ENCODE data around the gene ARMC5. TPM values are rescaled to one million over a fixed set of nuclear protein-coding genes. Genes with fewer than 3 reads are reported as not detected.

Gene ARMC5
- polyA plus RNA-seq, 1 of the 3 experiments (the other 2 are of a cell fraction) = 8.9 TPM

- H3K9me3 ChIP-seq = no peaks in the 10 kb centered on the region
- WGBS (ENCODE audit: low lambda C conversion rate) = under 1% methylated on average over 27 of the region's 63 CpGs
- H3K4me3 ChIP-seq (ENCODE audit: low read depth in 2 of 2, low read length in 1 of 2) = peak within 1 kb of the TSS; percentile 54 to 81
- peak within 1 kb of the TSS; percentile 97 for H3K9ac ChIP-seq
- peaks cover 23 to 24% of the 10 kb centered on the region in 2 experiments for H3K36me3 ChIP-seq (replicated peaks in 1 of 2; ENCODE audit: control insufficient read depth in 1 of 2, insufficient read depth in 2 of 2, low read length in 1 of 2)
- ChIA-PET CTCF (interaction anchor here (0.6 to 5.7 kb wide), 6 partner anchors 10 to 239 kb away, joined by 3 to 68 read pairs (median 4); partner anchors contain the start of genes ARMC5 and ZNF843), POLR2A (interaction anchor here (1.0 to 1.3 kb wide), 6 partner anchors 11 to 354 kb away, joined by 3 to 12 read pairs (median 5); partner anchors contain the start of genes ARMC5, KAT8 and RUSF1)
- H3K9me2 ChIP-seq = no peaks in the 10 kb centered on the region
- peak within 1 kb of the TSS; percentile 75 for H3K4me2 ChIP-seq
- TF ChIP-seq RAD21 (IDR thresholded peaks at IDR 0.05; ENCODE audit: low read length) (no peak), YY1 (IDR thresholded peaks at IDR 0.05; ENCODE audit: low read depth) (peak; percentile 54; the same call in 1 of the 2 replicates), ELF1 (IDR thresholded peaks at IDR 0.05) (no peak; the same call in 1 of the 2 replicates), NFIC (IDR thresholded peaks at IDR 0.05; ENCODE audit: borderline replicate concordance) (no peak), POLR2AphosphoS5 (IDR thresholded peaks at IDR 0.05; ENCODE audit: low read depth, low read length) (peak; percentile 78), GABPA (IDR thresholded peaks at IDR 0.05; ENCODE audit: low read depth) (peak; percentile 25; the same call in 1 of the 2 replicates), MXI1 (IDR thresholded peaks at IDR 0.05; ENCODE audit: low read depth, low read length) (no peak)
- H3K27ac ChIP-seq (ENCODE audit: low read depth in 2 of 2, low read length in 1 of 2) = peak within 1 kb of the TSS; percentile 74 to 94
- H2AFZ ChIP-seq (ENCODE audit: low read depth) = peak within 1 kb of the TSS; percentile 86
- no peaks in the 10 kb centered on the region for H3K27me3 ChIP-seq (ENCODE audit: insufficient read depth)
- H3K4me1 ChIP-seq (ENCODE audit: control insufficient read depth in 1 of 2, insufficient read depth in 2 of 2, low read depth in 1 of 2, low read length in 1 of 2) = peaks cover 0 to 12% of the 10 kb centered on the region in 2 experiments; a peak in 1 of 4 replicates
- peaks cover 45% of the 10 kb centered on the region for H3K79me2 ChIP-seq (ENCODE audit: insufficient read depth)
- DNase-seq = peak; percentile 89
- peaks cover 34% of the 10 kb centered on the region for H3F3A ChIP-seq (replicated peaks; ENCODE audit: insufficient read depth)
- H4K20me1 ChIP-seq (ENCODE audit: insufficient read depth) = peaks cover 20% of the 10 kb centered on the region
Observed at GRCh38 chr16:31471875-31472708, 12.8 kb downstream of the ARMC5 start, which contains the start of gene TGFB1I1. TGFB1I1 (plus strand) TSS chr16:31472152; CDS start chr16:31472189, 37 bp downstream.

- H4K20me1 ChIP-seq (ENCODE audit: insufficient read depth) = peaks cover 22% of the 10 kb centered on the region
- H3K79me2 ChIP-seq (ENCODE audit: insufficient read depth) = peaks cover 45% of the 10 kb centered on the region
- peak overlapping the region; percentile 54 to 81 for H3K4me3 ChIP-seq (ENCODE audit: low read depth in 2 of 2, low read length in 1 of 2)
- CTCF ChIA-PET = interaction anchor here (0.6 to 5.7 kb wide), 10 partner anchors 10 to 314 kb away, joined by 3 to 68 read pairs (median 4); partner anchors contain the start of genes ARMC5, SLC5A2 and ZNF843
- H3K9ac ChIP-seq = peak overlapping the region; percentile 97
- POLR2A ChIA-PET = interaction anchor here (0.6 to 1.1 kb wide), 4 partner anchors 13 to 292 kb away, joined by 3 to 6 read pairs (median 4); partner anchors contain the start of genes ARMC5 and RUSF1
- H3K4me1 ChIP-seq (ENCODE audit: control insufficient read depth in 1 of 2, insufficient read depth in 2 of 2, low read depth in 1 of 2, low read length in 1 of 2) = peaks cover 0 to 12% of the 10 kb centered on the region in 2 experiments; a peak in 1 of 4 replicates
- peaks cover 25 to 28% of the 10 kb centered on the region in 2 experiments for H3K36me3 ChIP-seq (replicated peaks in 1 of 2; ENCODE audit: control insufficient read depth in 1 of 2, insufficient read depth in 2 of 2, low read length in 1 of 2)
- H2AFZ ChIP-seq (ENCODE audit: low read depth) = no peak overlapping the region
- no peaks in the 10 kb centered on the region for H3K27me3 ChIP-seq (ENCODE audit: insufficient read depth)
- WGBS (ENCODE audit: low lambda C conversion rate) = 10% methylated on average over 18 of the region's 20 CpGs
- peak overlapping the region; percentile 75 for H3K4me2 ChIP-seq
- peak; percentile 98 for DNase-seq
- H3F3A ChIP-seq (replicated peaks; ENCODE audit: insufficient read depth) = peaks cover 30% of the 10 kb centered on the region
- no peaks in the 10 kb centered on the region for H3K9me3 ChIP-seq
- H3K9me2 ChIP-seq = no peaks in the 10 kb centered on the region
- H3K27ac ChIP-seq (ENCODE audit: low read depth in 2 of 2, low read length in 1 of 2) = peak overlapping the region; percentile 72 to 94
- 0 out of 2 replicates have a peak, but pooled peaks have one; percentile 36 for TF ChIP-seq RFX5 (IDR thresholded peaks at IDR 0.05; ENCODE audit: low read length)
- TF ChIP-seq GATA2 (CRISPR knock-in tag; IDR thresholded peaks at IDR 0.05) = no peak
- TF ChIP-seq MEF2A (IDR thresholded peaks at IDR 0.05; ENCODE audit: borderline replicate concordance, low read depth) = no peak
- no peak for TF ChIP-seq MXI1 (IDR thresholded peaks at IDR 0.05; ENCODE audit: low read depth, low read length)
- no peak for TF ChIP-seq TEAD4 (IDR thresholded peaks at IDR 0.05; ENCODE audit: borderline replicate concordance, insufficient read depth)
- TF ChIP-seq, protein P1, sequence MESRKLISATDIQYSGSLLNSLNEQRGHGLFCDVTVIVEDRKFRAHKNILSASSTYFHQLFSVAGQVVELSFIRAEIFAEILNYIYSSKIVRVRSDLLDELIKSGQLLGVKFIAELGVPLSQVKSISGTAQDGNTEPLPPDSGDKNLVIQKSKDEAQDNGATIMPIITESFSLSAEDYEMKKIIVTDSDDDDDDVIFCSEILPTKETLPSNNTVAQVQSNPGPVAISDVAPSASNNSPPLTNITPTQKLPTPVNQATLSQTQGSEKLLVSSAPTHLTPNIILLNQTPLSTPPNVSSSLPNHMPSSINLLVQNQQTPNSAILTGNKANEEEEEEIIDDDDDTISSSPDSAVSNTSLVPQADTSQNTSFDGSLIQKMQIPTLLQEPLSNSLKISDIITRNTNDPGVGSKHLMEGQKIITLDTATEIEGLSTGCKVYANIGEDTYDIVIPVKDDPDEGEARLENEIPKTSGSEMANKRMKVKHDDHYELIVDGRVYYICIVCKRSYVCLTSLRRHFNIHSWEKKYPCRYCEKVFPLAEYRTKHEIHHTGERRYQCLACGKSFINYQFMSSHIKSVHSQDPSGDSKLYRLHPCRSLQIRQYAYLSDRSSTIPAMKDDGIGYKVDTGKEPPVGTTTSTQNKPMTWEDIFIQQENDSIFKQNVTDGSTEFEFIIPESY (IDR thresholded peaks at IDR 0.05; ENCODE audit: borderline replicate concordance, low read depth) = no peak
- TF ChIP-seq YY1 (IDR thresholded peaks at IDR 0.05; ENCODE audit: low read depth) = no peak
- TF ChIP-seq FOXM1 (IDR thresholded peaks at IDR 0.05; ENCODE audit: low read depth) = peak; percentile 62
- peak; percentile 93 for TF ChIP-seq RCOR1 (IDR thresholded peaks at IDR 0.05; ENCODE audit: low read length)
- TF ChIP-seq NRF1 (IDR thresholded peaks at IDR 0.05; ENCODE audit: low read depth, low read length) = no peak
- no peak for TF ChIP-seq JUND (IDR thresholded peaks at IDR 0.05)
- no peak for TF ChIP-seq CHD2 (IDR thresholded peaks at IDR 0.05; ENCODE audit: low read length, partially characterized antibody)
- no peak for TF ChIP-seq FOSL2 (IDR thresholded peaks at IDR 0.05; ENCODE audit: borderline replicate concordance, low read depth)
- TF ChIP-seq EZH2phosphoT487 (IDR thresholded peaks at IDR 0.05; ENCODE audit: borderline replicate concordance, low read depth) = no peak
- TF ChIP-seq RXRA (IDR thresholded peaks at IDR 0.05; ENCODE audit: borderline replicate concordance, low read depth) = no peak
- TF ChIP-seq FOXJ3 (CRISPR knock-in tag; IDR thresholded peaks at IDR 0.05) = no peak
- TF ChIP-seq, protein P2, sequence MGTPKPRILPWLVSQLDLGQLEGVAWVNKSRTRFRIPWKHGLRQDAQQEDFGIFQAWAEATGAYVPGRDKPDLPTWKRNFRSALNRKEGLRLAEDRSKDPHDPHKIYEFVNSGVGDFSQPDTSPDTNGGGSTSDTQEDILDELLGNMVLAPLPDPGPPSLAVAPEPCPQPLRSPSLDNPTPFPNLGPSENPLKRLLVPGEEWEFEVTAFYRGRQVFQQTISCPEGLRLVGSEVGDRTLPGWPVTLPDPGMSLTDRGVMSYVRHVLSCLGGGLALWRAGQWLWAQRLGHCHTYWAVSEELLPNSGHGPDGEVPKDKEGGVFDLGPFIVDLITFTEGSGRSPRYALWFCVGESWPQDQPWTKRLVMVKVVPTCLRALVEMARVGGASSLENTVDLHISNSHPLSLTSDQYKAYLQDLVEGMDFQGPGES (IDR thresholded peaks at IDR 0.05; ENCODE audit: low read depth, low read length) = peak; percentile 17; the same call in 1 of the 2 replicates
- TF ChIP-seq, protein P3, sequence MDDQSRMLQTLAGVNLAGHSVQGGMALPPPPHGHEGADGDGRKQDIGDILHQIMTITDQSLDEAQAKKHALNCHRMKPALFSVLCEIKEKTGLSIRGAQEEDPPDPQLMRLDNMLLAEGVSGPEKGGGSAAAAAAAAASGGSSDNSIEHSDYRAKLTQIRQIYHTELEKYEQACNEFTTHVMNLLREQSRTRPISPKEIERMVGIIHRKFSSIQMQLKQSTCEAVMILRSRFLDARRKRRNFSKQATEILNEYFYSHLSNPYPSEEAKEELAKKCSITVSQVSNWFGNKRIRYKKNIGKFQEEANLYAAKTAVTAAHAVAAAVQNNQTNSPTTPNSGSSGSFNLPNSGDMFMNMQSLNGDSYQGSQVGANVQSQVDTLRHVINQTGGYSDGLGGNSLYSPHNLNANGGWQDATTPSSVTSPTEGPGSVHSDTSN (IDR thresholded peaks at IDR 0.05) = no peak
Observed at GRCh38 chr16:31472709-31473203, 13.5 kb downstream of the ARMC5 start.
